GM12878 (cell line): Measurements from ENCODE around the gene ADGRG2. TPM values are rescaled to one million over a fixed set of nuclear protein-coding genes. Genes with fewer than 3 reads are reported as not detected.

Source experiments
- ATAC-seq: fragments of 200-7000 bp; cut with Tn5 transposase; 3 replicates; pipeline ENCODE4 v1.9.1; 2020; ENCODE audit warnings: mild to moderate bottlenecking, moderate library complexity
- BruUV-seq: library from RNA; stranded (reverse); fragments of 400-500 nt; replicated peaks from 2 replicates; lab custom pipeline; 2021; lab: Mats Ljungman, UMichigan
- CTCF ChIA-PET: fragments of 300-600 bp; sonication (Branson Sonifier 250); formaldehyde crosslinking; extraction: SDS; loops from one replicate; lab custom pipeline; 2021; ENCODE audit warnings: inconsistent platforms; lab: Yijun Ruan, JAX
- POLR2A ChIA-PET: fragments of 350-600 bp; formaldehyde crosslinking; extraction: SDS; loops from one replicate; lab custom pipeline; 2021; ENCODE audit warnings: inconsistent platforms; lab: Charles Lee
- RAD21 ChIA-PET: fragments of 300-600 bp; sonication (Branson Sonifier 250); formaldehyde crosslinking; loops from one replicate; lab custom pipeline; 2023; ENCODE audit warnings: antibody characterized with exemption; ENCODE audit not compliant: unreplicated experiment; lab: Charles Lee
- SMC1A ChIA-PET: fragments of 300-600 bp; sonication (Branson Sonifier 250); formaldehyde crosslinking; loops from one replicate; lab custom pipeline; 2023; ENCODE audit not compliant: unreplicated experiment, uncharacterized antibody; lab: Charles Lee
- DNase-seq: peaks from one replicate; pipeline ENCODE4 v3.0.0-alpha.2; 2011; ENCODE audit warnings: low read depth, low spot score
- FAIRE-seq: peaks from 3 replicates; lab custom pipeline; 2011; peaks lifted over from hg19 to GRCh38; lab: Jason Lieb, UNC
- H2AFZ ChIP-seq: 2 replicates; pipeline ENCODE4 v1.6.0; 2011; ENCODE audit warnings: low read depth, low read length, control low read depth; ENCODE audit not compliant: control insufficient read depth
- H3K27ac ChIP-seq: 2 replicates; pipeline ENCODE4 v1.5.1; 2011; ENCODE audit warnings: control low read depth; ENCODE audit not compliant: control insufficient read depth, insufficient read depth
- H3K27me3 ChIP-seq, 2 experiments: replicated peaks in 1 of 2; 2 replicates each; pipeline versions ENCODE4 v1.6.0 to v1.6.1; 2011; ENCODE audit warnings: low read length in 1 of 2; ENCODE audit not compliant: control insufficient read depth in 2 of 2, insufficient read depth in 2 of 2
- H3K36me3 ChIP-seq, 2 experiments: 2 replicates each; pipeline ENCODE4 v1.5.1; 2011; ENCODE audit warnings: low read length in 1 of 2; ENCODE audit not compliant: control insufficient read depth in 2 of 2, insufficient read depth in 2 of 2
- H3K4me1 ChIP-seq: 2 replicates; pipeline ENCODE4 v1.6.1; 2011; ENCODE audit warnings: mild to moderate bottlenecking, low read length, moderate library complexity, mixed read lengths; ENCODE audit not compliant: control insufficient read depth, insufficient read depth
- H3K4me2 ChIP-seq: 2 replicates; pipeline ENCODE4 v1.6.0; 2011; ENCODE audit warnings: control low read depth; ENCODE audit not compliant: control insufficient read depth, insufficient read depth
- H3K4me3 ChIP-seq: fragments of 200-600 bp; sonication (generic); 2 replicates; pipeline ENCODE4 v1.5.1; 2016
- H3K79me2 ChIP-seq: 2 replicates; pipeline ENCODE4 v1.6.0; 2011; ENCODE audit warnings: low read length; ENCODE audit not compliant: control insufficient read depth, insufficient read depth
- H3K9ac ChIP-seq: 2 replicates; pipeline ENCODE4 v1.8.0; 2011; ENCODE audit warnings: low read length, control low read depth, mixed read lengths; ENCODE audit not compliant: control insufficient read depth, insufficient read depth
- H3K9me3 ChIP-seq: replicated peaks from 3 replicates; pipeline ENCODE4 v1.5.1; 2011; ENCODE audit warnings: mild to moderate bottlenecking, low read length; ENCODE audit not compliant: control insufficient read depth, insufficient read depth
- H4K20me1 ChIP-seq: 2 replicates; pipeline ENCODE4 v1.6.0; 2011; ENCODE audit not compliant: control insufficient read depth, insufficient read depth
- CBFB ChIP-seq: IDR thresholded peaks from 2 replicates; pipeline ENCODE4 v1.6.1; 2016; ENCODE audit warnings: antibody characterized with exemption, low read depth
- DPF2 ChIP-seq: fragments of 450-650 bp; IDR thresholded peaks from 2 replicates; pipeline ENCODE4 v1.6.1; 2017; ENCODE audit warnings: mild to moderate bottlenecking
- EGR1 ChIP-seq, 2 experiments: IDR thresholded peaks; 1 replicate in 1 of 2; 2 replicates in 1 of 2; pipeline ENCODE4 v1.6.1; 2011 to 2012; ENCODE audit warnings: low read depth in 2 of 2, low read length in 2 of 2, borderline replicate concordance in 1 of 2, mild to moderate bottlenecking in 1 of 2, moderate library complexity in 1 of 2
- GATAD2B ChIP-seq: fragments of 450-650 bp; conservative IDR thresholded peaks from 2 replicates; pipeline ENCODE4 v1.6.1; 2017; ENCODE audit warnings: low read depth, mild to moderate bottlenecking, moderate library complexity
- HCFC1 ChIP-seq: fragments of 150-350 bp; IDR thresholded peaks from 2 replicates; pipeline ENCODE4 v1.6.1; 2014; ENCODE audit warnings: low read length
- NBN ChIP-seq: fragments of 450-650 bp; IDR thresholded peaks from 2 replicates; pipeline ENCODE4 v1.6.1; 2016
- PAX8 ChIP-seq: fragments of 450-650 bp; IDR thresholded peaks from 2 replicates; pipeline ENCODE4 v1.6.1; 2017; ENCODE audit warnings: mild to moderate bottlenecking, moderate library complexity
- RBBP5 ChIP-seq: fragments of 200-600 bp; sonication (generic); conservative IDR thresholded peaks from 2 replicates; pipeline ENCODE4 v1.6.1; 2016
- SIN3A ChIP-seq: IDR thresholded peaks from 2 replicates; pipeline ENCODE4 v1.6.1; 2012; ENCODE audit warnings: low read depth, low read length, improper control_type of control experiment
- SREBF2 ChIP-seq: IDR thresholded peaks from 2 replicates; pipeline ENCODE4 v1.6.1; 2012; ENCODE audit warnings: mild to moderate bottlenecking, low read length
- STAT1 ChIP-seq: fragments of 450-650 bp; conservative IDR thresholded peaks from 2 replicates; pipeline ENCODE4 v1.6.1; 2014; ENCODE audit warnings: antibody characterized with exemption, mild to moderate bottlenecking
- ZBED1 ChIP-seq: IDR thresholded peaks from 2 replicates; pipeline ENCODE4 v1.6.1; 2016; ENCODE audit warnings: borderline replicate concordance
- ZNF274 ChIP-seq: IDR thresholded peaks from one replicate; pipeline ENCODE4 v1.8.0; 2011; ENCODE audit not compliant: insufficient read length, insufficient read depth
- WGBS: methylation state at CpG from one replicate; pipeline ENCODE4 v1.1.6; 2016; ENCODE audit warnings: low lambda C conversion rate; ENCODE audit not compliant: insufficient replicate concordance, insufficient coverage; ENCODE audit errors: missing lambda C conversion rate; 5-methylcytosine and 5-hydroxymethylcytosine counted together
- in situ Hi-C: fragments of 300-500 bp; cut with MboI; formaldehyde crosslinking; loops from 9 replicates; pipeline ENCODE4 v1.14.3; 2018; ENCODE audit warnings: mixed read lengths
- intact Hi-C: fragments of 100-400 bp; cut with micrococcal nuclease; formaldehyde crosslinking; loops from one replicate; pipeline ENCODE4 v1.14.2; 2022; ENCODE audit not compliant: unreplicated experiment
- polyA plus RNA-seq, 11 experiments: library from polyadenylated mRNA; depleted of rRNA in 4 of 11; unstranded in 6 of 11; stranded (reverse) in 5 of 11; fragments of >200 nt; fragmentation: Nextera tagmentation in 4 of 11; fragmentation: Illumina TruSeq in 1 of 11; extraction: Ambion mirVana in 4 of 11; extraction: Trizol in 1 of 11; gene quantifications; 1 replicate in 1 of 11; 2 replicates in 10 of 11; pipeline versions ENCODE4 v1.2.1 to v1.2.3, GENCODE V29; 2011 to 2016; ENCODE audit warnings: inconsistent platforms in 2 of 11, missing spikeins in 2 of 11, low read depth in 1 of 11
- total RNA-seq, 4 experiments: library from RNA; depleted of rRNA in 3 of 4; stranded (reverse); fragments of >200 nt in 3 of 4; fragmentation: Illumina TruSeq in 1 of 4; extraction: Trizol in 1 of 4; gene quantifications; 2 replicates each; pipeline versions ENCODE4 v1.2.1 to v1.2.3, GENCODE V29; 2013 to 2021
- TF ChIP-seq, protein P1 (sequence below): IDR thresholded peaks from 2 replicates; pipeline ENCODE4 v1.6.1; 2012; ENCODE audit warnings: low read depth, low read length, improper control_type of control experiment
- TF ChIP-seq, protein P2 (sequence below): IDR thresholded peaks from 2 replicates; pipeline ENCODE4 v1.6.1; 2011; ENCODE audit warnings: low read depth, mild to moderate bottlenecking, low read length, moderate library complexity, borderline replicate concordance; ENCODE audit errors: extremely low read depth
- TF ChIP-seq, protein P3 (sequence below): IDR thresholded peaks from 2 replicates; pipeline ENCODE4 v1.6.1; 2012; ENCODE audit warnings: low read depth, low read length, improper control_type of control experiment
- TF ChIP-seq, protein P4 (sequence below): fragments of 450-650 bp; formaldehyde crosslinking; IDR thresholded peaks from 2 replicates; pipeline ENCODE4 v1.5.0; 2022; ENCODE audit warnings: mild to moderate bottlenecking, missing genetic modification characterization

The ADGRG2 gene
- total and polyA plus RNA-seq, 10 of the 15 experiments (the other 5 are each of a cell fraction or from before 2014, with no cell fraction given), result 0.02 to 0.29 (median 0.05) TPM; not detected in 5

DNA sequence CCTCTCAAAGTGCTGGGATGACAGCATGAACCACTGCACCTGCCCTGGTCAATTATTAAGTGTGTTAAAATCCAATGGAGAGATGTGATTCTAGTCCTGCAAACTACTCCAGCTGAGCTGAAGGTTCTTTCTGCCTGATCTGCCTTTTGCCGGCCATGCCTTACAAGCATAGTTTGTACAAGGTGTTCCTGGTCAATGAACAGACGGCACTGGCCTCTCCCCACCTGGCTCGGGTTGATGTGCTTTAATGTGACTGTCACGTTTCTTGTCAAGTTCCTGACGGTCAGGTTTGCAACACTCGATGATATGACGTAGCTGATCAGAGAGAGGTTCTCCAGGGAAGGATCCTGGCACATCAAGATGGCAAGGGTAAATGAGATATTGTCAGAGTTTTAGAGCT lies 115.3 kb downstream of the ADGRG2 start:
- in situ Hi-C loops, result loop anchor here (25.0 kb wide), 1 partner anchor 620 kb away; no protein-coding TSS in a partner anchor
- Histone ChIP-seq H3K9ac (no peak overlapping the region), H3K36me3 (no peaks in the 10 kb centered on the region), H3K4me3 (no peak overlapping the region), H3K4me2 (no peak overlapping the region), H3K4me1 (no peaks in the 10 kb centered on the region), H4K20me1 (no peaks in the 10 kb centered on the region), H2AFZ (no peak overlapping the region), H3K9me3 (no peaks in the 10 kb centered on the region), H3K27me3 (no peaks in the 10 kb centered on the region), H3K27ac (no peak overlapping the region), H3K79me2 (no peaks in the 10 kb centered on the region)
- CTCF ChIA-PET, result interaction anchor here (0.6 kb wide), 1 partner anchor 236 kb away, joined by 4 read pairs; no protein-coding TSS in a partner anchor
- FAIRE-seq (no peak), DNase-seq (no peak), ATAC-seq (no peak)
- POLR2A ChIA-PET, result interaction anchor here (0.6 to 0.7 kb wide), 2 partner anchors 150 to 433 kb away, joined by 3 to 4 read pairs; no protein-coding TSS in a partner anchor
- TF ChIP-seq HCFC1 (no peak), STAT1 (no peak), PAX8 (no peak), DPF2 (no peak), CBFB (no peak), GATAD2B (no peak), EGR1 (IDR thresholded peaks at IDR 0.05; ENCODE audit: borderline replicate concordance in 1 of 2, low read depth in 2 of 2, low read length in 2 of 2) (no peak), SREBF2 (no peak), ZBED1 (no peak), RBBP5 (no peak), NBN (no peak), SIN3A (no peak), ZNF274 (no peak)
- TF ChIP-seq, protein P1, sequence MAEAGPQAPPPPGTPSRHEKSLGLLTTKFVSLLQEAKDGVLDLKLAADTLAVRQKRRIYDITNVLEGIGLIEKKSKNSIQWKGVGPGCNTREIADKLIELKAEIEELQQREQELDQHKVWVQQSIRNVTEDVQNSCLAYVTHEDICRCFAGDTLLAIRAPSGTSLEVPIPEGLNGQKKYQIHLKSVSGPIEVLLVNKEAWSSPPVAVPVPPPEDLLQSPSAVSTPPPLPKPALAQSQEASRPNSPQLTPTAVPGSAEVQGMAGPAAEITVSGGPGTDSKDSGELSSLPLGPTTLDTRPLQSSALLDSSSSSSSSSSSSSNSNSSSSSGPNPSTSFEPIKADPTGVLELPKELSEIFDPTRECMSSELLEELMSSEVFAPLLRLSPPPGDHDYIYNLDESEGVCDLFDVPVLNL, result no peak
- TF ChIP-seq, protein P2, sequence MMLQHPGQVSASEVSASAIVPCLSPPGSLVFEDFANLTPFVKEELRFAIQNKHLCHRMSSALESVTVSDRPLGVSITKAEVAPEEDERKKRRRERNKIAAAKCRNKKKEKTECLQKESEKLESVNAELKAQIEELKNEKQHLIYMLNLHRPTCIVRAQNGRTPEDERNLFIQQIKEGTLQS, result no peak
- TF ChIP-seq, protein P3, sequence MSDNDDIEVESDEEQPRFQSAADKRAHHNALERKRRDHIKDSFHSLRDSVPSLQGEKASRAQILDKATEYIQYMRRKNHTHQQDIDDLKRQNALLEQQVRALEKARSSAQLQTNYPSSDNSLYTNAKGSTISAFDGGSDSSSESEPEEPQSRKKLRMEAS, result no peak
- TF ChIP-seq, protein P4, sequence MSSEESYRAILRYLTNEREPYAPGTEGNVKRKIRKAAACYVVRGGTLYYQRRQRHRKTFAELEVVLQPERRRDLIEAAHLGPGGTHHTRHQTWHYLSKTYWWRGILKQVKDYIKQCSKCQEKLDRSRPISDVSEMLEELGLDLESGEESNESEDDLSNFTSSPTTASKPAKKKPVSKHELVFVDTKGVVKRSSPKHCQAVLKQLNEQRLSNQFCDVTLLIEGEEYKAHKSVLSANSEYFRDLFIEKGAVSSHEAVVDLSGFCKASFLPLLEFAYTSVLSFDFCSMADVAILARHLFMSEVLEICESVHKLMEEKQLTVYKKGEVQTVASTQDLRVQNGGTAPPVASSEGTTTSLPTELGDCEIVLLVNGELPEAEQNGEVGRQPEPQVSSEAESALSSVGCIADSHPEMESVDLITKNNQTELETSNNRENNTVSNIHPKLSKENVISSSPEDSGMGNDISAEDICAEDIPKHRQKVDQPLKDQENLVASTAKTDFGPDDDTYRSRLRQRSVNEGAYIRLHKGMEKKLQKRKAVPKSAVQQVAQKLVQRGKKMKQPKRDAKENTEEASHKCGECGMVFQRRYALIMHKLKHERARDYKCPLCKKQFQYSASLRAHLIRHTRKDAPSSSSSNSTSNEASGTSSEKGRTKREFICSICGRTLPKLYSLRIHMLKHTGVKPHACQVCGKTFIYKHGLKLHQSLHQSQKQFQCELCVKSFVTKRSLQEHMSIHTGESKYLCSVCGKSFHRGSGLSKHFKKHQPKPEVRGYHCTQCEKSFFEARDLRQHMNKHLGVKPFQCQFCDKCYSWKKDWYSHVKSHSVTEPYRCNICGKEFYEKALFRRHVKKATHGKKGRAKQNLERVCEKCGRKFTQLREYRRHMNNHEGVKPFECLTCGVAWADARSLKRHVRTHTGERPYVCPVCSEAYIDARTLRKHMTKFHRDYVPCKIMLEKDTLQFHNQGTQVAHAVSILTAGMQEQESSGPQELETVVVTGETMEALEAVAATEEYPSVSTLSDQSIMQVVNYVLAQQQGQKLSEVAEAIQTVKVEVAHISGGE (CRISPR knock-in tag), result no peak
- BruUV-seq, result no TSS peak
- RAD21 ChIA-PET, result interaction anchor here (0.6 to 1.9 kb wide), 2 partner anchors 327 to 402 kb away, joined by 3 to 7 read pairs; no protein-coding TSS in a partner anchor
- 58% methylated on average over 7 of the region's 7 CpGs for WGBS
- intact Hi-C loops, result no loop called here
- SMC1A ChIA-PET, result interaction anchor here (0.8 to 1.1 kb wide), 2 partner anchors 8 to 617 kb away, joined by 3 to 4 read pairs; no protein-coding TSS in a partner anchor
